GM20000 (cell line): ENCODE results near the gene MYO15A.

ENCODE experiments used
- DNase-seq: peaks from one replicate; pipeline ENCODE4 v3.0.0; 2012; ENCODE audit warnings: low spot score
- CTCF ChIP-seq: IDR thresholded peaks from 2 replicates; pipeline ENCODE4 v1.5.1; 2012; ENCODE audit warnings: mild to moderate bottlenecking, control low read depth; ENCODE audit errors: extremely low read depth, missing control alignments

MYO15A gene

DNA sequence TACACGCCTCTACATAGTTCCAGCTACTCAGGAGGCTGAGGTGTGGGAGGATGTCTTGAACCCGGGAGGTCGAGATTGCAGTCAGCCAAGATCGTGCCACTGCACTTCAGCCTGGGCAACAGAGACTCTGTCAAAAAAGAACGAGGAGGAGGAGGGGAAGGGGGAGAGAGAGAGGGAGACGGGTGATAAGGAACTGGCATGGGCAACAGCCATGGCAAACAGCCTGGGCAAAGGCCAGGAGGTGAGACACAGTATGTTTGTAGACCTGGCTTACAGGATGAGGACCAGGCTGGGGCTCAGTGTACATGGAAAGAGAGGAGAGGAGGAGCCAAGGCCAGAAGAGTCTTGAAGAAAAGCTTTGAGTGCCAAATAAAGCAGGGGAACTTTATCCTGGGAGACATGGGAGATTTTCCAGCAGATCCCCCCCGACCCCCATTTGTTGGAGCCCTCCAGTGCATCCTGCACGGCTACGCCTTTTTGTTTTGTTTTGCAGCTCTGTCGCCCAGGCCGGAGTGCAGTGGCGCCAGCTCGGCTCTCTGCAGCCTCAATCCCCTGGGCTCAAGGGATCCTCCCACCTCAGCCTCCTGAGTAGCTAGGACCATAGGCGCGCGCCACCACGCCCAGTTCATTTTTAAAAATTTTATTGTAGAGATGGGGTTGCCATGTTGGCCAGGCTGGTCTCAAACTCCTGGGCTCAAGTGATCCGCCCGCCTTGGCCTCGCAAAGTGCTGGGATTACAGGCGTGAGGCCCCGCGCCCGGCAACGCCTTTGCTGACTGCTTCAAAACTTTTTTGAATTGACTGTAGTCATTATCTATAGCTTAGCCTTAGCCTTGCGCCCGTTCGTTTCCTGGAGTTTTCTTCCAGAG is 73.8 kb downstream of the MYO15A start:
- TF ChIP-seq CTCF: no peak
- no peak for DNase-seq

DNA sequence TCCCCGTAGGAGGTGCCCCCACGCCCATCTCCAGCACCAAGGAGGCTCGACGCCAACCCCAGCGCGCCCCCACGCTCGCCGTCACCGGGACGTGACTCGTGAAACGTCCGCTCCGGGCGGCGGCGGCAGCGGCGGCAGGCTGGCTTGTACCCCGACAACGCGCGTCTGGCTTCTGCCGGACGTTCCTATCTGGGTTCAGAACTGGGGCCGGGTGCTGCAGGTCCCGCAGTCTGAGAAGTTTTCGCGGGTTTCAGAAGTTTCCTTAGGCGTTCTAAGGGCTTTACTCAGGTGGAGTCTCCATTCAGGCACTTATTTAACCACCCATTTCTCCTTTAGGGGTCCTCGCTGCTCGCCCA is 74.4 kb downstream of the MYO15A start:
- DNase-seq: peak; percentile 83
- no peak for TF ChIP-seq CTCF

DNA sequence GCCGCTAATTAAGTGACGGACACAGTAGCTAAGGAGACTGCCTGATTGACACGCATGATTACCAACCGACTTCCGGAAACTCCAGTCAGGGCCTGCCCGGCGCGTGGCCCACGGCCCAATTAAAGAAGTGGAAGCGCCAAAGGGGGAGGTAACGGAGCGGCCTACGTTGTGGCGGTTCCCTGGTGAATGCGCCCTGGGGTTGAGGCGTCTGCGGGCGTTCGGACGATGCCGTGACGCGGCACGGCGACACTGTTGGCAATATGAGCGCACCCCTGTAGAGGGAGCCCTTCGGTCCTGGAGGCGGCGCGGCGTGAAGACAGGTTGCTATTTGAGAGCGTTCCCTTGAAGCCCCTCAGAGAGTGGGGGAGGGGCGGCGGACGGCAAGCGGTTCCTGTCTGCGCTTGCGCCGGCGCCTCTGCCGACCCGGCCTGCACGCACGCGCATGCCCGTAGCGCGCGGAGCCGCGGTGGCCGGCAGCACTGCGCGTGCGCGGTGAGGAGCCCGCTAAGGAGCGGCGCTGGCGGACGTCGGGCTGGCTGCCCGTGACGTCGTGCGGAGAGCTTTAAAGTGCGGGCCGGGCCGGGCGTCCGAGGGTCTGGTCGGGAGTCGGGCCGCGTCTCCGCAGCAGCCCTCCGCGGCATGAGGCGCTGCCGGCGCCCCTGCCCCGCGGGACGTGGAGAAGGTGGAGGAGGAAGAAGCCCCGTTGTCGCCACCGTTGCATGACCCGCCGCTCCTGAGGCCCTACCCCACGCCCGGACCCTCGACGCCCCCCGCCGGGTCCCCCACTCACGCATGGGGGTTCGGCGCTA is 75.0 kb downstream of the MYO15A start, which contains the start of gene ALKBH5:
ALKBH5 (plus strand) TSS at position 495 of the 809 bp plus-strand sequence. CDS start 416 bp downstream, outside the sequence.
- DNase-seq: peak; percentile 99
- no peak for TF ChIP-seq CTCF

- peak; percentile 1 for TF ChIP-seq CTCF
- DNase-seq: peak; percentile 66
These were observed 75.8 kb downstream of the MYO15A start for GRCh38 chr17:18184143-18185031.

GRCh38 chr17:18185391-18185790 is 76.8 kb downstream of the MYO15A start:
- TF ChIP-seq CTCF: no peak
- no peak for DNase-seq

DNA sequence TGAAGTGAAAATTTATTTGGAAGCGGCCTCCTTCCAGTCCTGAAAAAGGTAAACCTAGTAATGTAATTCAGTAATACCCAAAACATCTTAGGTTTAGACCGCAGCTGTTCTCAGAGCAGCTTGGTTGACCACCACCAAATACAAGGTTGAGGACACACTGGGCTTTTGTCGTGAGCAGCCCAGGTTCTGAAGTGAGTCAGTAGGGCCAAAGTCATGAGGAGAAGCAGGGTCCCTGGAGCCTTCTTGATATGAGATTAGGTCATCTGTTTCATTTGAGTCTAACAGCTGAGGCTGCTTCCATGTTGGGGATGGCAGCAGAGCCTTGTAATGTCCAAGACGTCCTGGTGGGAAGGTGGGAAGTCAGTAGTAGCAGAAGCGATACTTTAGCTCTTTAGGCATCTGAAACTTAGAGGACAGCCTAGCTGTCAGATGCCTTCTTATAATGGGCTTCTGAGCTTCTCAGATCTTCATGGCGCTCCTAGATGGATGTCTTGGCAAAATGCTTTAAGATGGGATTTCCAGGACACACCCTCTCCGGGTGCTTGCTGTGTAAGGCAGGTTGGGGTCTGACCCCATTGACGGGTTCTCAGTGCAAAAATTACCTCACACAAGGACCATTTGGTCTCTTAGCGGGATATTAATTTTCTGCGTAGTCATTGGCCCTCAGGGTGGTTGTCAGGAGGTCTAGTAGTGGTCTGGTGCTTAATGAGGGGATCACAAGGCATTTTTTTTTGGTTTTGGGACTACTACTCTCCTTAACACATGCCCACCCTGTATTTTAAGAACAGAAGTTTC is 77.5 kb downstream of the MYO15A start:
- TF ChIP-seq CTCF: no peak
- DNase-seq: peak; percentile 44
